NCI-H146 treated with DMSO at 0.1 percent for 48 hours (cell line): ENCODE measurements around the gene DNAJB13.

Experiments used
- DNase-seq: peaks from one replicate; lab custom pipeline; 2025; ENCODE audit not compliant: unreplicated experiment; lab: John Stamatoyannopoulos, UW

Gene DNAJB13

DNA sequence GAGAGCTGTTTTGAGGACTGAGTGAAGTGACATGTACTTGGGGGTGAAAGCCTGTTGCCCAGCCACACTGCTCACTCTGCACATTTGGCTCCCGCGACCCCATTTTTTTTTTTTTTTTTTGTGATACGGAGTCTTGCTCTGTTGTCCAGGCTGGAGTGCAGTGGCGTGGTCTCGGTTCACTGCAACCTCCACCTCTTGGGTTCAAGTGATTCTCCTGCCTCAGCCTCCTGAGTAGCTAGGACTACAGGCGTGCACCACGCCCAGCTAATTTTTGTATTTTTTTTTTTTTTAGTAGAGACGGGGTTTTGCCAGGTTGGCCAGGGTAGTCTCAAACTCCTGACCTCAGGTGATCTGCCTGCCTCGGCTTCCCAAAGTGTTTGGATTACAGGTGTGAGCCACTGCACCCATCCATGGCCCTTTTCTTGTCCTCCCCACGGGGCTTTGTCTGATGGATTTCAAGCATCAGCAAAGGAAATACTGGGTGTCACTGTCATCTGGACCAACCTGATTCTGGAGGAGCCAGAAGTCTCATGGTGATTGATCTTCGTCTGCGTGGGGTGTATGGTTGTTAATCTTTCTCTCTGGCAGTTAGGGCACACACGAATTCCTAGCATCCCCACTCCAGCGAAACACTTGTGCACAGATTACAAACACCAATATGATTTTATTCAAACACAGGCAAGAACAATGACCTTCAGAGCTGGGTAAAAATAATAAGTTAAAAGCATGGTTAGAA lies 61.4 kb downstream of the DNAJB13 start:
- DNase-seq, result no peak

DNA sequence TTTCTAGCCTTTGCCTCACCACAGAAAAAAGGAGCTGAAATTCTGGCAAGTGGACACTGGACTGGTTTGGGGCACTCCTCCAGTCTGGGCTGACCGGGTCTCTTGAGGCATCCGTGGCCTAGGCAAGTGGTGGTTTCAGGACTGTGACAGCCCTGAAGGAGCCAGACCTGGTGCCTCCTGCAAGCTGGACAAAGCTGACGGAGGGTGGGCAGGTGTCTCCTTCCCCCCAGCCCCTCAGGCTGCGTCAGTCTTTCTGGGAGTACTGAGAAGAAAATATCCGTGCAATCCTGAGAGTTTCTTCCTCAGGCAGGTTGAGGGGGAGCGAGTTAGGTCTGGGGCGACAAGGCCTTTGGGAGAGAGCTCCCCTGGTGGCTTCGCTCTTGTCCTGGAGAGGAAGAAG lies 62.3 kb downstream of the DNAJB13 start:
- no peak for DNase-seq

DNA sequence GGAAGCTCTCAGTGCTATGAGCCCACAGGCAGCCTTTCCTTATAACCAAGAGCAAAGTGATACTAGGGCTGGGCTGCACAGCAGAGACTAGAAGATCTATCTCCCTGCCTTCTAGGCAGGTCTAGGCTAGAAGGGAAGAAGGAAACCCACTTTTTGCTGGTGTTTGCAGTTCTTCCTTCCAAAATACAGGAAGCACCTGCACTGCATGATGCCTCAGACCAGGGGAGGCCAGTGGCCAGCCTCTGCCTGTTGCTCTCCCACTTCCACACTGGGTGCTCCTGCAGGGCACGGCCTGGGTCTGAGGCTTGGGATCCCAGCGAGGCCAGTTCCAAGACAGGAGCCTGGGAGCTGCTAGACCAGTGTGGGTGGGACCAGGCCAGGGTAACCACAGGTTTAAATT lies 64.1 kb downstream of the DNAJB13 start:
- no peak for DNase-seq

DNA sequence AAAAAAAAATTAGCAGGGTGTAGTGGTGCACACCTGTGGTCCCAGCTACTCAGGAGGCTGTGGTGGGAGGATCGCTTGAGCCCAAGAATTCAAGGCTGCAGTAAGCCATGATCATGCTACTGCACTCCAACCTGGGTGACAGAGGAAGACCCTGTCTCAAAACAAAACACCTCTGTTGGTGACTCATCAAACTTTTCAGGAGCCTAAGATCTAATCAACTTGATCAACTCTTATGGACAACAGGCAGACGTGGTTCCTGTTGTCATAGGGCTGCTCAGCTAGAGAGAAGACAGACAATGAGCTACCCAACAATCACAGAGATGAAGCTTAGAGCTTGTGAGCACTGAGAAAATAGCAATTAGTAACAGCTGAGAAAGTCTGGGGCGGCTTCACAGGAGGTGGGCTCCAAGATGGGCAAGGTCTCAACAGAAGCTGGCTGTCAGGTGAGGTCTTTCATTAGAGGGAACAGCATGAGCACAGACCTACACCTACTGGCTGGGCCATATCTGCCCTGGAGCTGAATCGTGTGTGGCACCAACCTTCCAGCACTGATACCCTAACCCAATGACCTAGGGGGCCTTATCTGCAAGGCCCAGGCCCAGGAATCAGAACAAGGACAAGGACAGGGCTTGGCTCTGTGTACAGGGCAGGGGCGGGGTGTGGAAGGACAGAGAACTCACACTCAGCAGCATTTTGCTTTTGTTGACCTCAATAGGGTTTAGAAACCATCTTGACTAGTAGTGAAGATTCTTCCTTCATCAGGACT lies 65.3 kb downstream of the DNAJB13 start:
- DNase-seq, result no peak

DNA sequence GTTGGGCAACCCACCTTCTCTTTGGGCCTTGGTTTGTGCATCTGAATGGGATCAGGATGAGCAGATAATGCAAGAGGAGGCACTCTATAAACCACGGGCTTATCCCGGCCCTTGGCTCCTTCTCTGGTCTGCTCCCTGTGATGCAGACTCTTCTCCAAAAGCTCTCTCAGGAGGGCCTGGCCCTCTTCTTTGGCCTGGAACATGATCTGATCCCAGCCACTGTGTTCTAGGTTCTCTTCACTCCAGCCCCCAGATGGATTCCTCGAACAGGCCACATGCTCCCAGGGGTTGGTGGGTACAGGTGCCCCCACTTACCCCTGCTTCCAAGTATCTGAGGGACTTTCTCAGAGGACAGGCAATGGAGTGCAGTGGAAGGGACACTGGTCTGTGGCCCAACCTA lies 66.8 kb downstream of the DNAJB13 start:
- no peak for DNase-seq

DNA sequence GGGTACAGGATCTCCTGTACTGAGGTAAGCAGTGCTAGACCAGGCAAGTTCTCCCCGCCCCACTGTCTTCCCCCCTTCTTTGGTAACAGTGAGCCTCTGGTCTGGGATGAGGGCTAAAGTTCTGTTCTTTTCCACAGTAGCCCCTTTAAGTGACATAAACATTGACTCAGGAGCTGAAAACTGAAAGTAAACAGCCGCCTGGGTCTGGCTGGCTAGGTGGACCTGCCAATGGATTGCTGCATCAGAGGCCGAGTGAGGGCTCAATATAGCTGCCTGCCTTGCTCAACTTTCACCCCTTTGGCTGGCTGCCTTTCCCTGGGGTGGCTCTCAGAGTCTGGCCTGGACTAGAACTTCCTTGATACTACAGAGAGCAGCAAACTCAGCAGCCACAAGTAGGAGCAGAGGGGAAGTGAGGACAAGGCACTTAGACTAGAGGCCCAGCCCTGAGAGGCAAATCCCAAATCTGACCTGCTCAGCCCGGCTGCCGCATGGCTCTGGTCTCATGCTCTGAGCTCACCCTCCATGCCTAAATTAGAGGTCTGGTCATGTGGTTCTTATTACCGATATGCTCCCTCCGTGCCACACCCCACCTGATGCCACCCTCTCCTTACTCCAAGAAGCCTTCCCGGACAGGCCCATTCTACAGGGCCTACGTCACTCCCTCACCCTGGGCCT lies 67.6 kb downstream of the DNAJB13 start:
- DNase-seq, result no peak

DNA sequence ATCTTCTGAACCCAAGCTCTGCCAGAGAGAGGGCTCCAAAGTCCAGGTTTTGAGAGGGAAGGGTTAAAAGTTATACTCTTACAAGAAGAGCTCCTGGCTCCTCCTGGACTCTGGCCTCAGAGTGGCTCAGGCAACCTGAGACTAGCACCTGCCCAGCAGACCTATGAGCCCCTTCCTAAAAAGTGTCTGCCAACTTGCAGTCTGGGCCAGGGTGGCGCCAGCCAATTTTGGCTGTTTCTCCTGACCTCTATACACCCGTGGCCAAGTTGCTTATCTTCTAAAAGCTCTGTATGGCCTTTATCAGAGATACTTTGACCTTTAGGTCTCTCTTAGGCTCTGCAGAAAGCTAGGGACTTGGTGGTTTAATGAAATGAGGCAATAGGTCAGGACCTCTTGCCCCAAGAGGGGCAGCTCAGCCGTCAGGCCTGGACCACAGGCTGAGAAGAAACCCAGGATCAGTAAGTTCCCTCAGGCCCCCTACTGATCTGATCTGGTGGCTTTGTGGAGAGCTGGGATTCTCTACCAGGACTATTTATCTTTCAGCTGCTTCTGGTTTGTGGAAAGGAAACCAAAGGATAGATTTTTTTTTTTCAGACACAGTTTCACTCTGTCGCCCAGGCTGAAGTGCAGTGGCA lies 68.4 kb downstream of the DNAJB13 start:
- no peak for DNase-seq

DNA sequence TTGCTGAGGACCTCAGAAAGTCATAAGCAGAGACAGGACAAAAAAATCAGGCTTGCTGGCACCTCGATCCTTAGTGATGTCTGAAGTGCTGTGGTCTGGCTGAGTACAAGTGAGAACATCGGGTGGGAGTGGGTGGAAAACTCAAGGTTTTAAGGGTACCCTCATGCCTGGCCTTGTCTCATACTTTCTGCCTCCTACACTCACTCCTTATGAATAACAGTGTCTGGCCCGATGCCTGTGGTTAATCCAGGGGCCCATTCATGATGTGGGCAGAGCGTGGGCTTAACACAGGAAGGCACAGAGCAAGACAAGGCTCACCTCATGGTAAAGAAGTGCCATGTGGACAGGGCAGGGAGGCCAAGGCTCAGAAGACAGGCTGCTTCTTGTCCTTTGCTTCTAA lies 69.0 kb downstream of the DNAJB13 start:
- no peak for DNase-seq
